Measurements from ENCODE around the gene NOP16. TPM values are rescaled to one million over a fixed set of nuclear protein-coding genes. Genes with fewer than 3 reads are reported as not detected.

The NOP16 gene
- total RNA-seq, 1 experiment from 2014 or later: 56.2 TPM

DNA sequence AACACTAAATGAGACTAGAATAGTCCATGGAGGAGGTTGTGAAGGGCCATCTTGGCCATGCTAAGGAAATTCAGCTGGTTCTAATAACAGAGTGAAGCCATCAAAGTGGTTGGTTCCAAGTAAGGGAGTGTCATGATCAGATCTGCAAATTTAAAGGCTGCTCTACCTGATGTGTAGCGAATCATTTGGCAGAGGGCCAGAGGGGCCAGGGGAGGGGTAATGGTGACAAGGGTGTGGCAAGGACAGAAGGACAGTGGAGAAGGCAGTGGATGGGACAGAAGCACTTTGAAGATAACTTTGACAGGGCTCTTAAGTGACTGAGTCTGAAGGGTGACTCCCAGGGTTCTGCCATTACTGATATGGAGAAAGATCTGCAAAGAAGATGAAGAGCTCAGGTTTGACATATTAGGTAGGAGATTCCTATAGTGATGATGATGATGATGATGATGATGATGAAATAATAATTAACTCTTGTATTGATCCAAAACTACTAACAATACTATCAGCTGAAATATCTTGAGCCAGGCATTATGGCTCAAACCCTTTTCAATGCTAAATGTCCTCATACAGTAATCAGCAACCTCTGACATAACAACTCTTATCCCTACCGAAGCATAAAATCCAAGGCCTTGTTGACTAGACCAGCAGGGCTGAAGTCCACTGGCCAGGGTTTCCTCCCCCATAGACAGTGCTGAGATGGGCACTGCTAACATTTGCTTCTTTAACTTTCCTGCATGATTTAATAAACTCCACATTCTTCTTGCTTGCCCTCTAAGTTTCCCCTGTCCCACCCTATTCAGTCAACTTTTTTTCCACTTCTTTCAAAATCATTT is 46.9 kb downstream of the NOP16 start:
- H3K27me3 ChIP-seq (ENCODE audit: control insufficient read depth, insufficient read depth, low read length): no peaks in the 10 kb centered on the region
- no peak for DNase-seq
- peaks cover 5% of the 10 kb centered on the region for H3K36me3 ChIP-seq (replicated peaks; ENCODE audit: control insufficient read depth, insufficient read depth, low read length)
- H3K4me3 ChIP-seq (ENCODE audit: insufficient read depth, low read depth, low read length): no peak overlapping the region

DNA sequence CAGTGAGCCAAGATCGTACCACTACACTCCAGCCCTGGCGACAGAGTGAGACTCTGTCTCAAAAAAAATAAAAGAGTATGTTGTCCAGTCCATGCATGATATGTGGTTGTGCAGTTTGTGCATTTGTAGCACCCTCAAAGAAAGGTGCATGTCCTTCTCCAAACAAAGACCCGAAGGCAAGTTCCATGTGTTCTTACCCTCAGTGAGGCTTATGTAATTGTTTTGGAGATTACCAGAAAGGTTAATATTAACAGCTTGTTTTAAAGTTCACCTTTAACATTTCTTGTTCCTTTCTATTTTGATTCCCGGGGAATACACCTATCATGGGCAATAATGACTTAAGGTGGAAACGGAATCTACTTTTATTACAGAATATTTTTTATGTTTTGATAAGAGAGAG is 49.1 kb downstream of the NOP16 start:
- Histone ChIP-seq H3K27me3 (ENCODE audit: control insufficient read depth, insufficient read depth, low read length) (no peaks in the 10 kb centered on the region), H3K36me3 (replicated peaks; ENCODE audit: control insufficient read depth, insufficient read depth, low read length) (no peaks in the 10 kb centered on the region; the same call in 1 of the 2 replicates), H3K4me3 (ENCODE audit: insufficient read depth, low read depth, low read length) (no peak overlapping the region)
- DNase-seq: no peak

DNA sequence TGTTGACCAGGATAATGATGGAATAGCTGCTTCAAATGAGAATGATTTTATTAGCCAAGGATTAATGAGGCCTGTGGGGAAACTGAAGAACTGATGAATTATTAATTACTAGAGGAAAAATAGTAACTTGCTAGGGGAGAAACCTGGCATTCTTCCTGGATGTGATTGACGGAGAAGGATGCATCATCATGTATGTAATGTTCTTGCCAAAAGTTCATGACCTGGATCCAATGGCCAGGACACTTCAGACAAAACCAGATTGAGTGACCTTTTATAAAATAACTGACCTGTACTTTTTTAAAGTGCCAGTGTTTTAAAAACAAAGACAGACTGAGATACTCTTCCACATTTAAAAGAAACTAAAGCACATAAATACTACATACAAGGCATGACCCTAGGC is 50.5 kb downstream of the NOP16 start:
- Histone ChIP-seq H3K4me3 (ENCODE audit: insufficient read depth, low read depth, low read length) (no peak overlapping the region), H3K36me3 (replicated peaks; ENCODE audit: control insufficient read depth, insufficient read depth, low read length) (no peaks in the 10 kb centered on the region; the same call in 1 of the 2 replicates), H3K27me3 (ENCODE audit: control insufficient read depth, insufficient read depth, low read length) (no peaks in the 10 kb centered on the region)
- DNase-seq: no peak

DNA sequence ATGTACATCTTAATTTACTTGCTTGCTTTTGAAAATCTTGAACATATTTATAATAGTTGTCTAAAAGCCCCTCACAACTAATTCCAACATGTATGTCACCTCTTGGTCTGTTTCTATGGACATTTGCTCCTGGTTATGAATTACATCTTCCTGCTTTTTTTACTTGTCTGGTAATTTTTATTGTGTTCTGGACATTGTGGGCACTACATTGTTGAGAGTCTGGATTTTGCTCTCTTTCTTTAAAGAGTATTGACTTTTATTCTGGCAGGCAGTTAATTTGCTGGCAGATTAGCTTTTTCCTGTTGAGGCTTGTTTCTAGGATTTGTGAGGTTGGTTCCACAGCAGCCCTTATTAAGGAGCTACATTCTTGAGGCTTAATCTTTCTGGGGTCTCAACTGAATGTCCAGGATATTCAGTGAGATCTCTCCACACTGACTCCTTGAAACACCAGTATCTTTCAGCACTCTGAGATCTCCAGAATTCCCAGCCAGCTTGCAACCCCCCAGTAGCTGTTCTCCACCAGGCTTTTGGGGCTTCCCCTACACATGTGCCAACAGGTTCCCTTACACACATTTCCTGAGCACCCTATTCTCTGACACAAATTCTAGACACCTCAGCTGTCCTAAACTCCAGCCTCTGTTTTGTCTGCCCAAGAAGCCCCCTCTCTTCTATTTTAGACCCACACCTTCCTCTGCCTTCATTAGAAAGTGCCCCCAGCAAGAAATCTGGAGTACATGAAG is 54.2 kb downstream of the NOP16 start:
- no peaks in the 10 kb centered on the region for H3K36me3 ChIP-seq (replicated peaks; ENCODE audit: control insufficient read depth, insufficient read depth, low read length)
- no peak overlapping the region for H3K4me3 ChIP-seq (ENCODE audit: insufficient read depth, low read depth, low read length)
- no peak for DNase-seq
- no peaks in the 10 kb centered on the region for H3K27me3 ChIP-seq (ENCODE audit: control insufficient read depth, insufficient read depth, low read length)

Other genes with a start within 250 kb of the NOP16 start
- gene SIMC1, start 150.2 kb downstream of the NOP16 start, total RNA-seq (2014; rRNA removed; shearing (Covaris generic)): 13.0 and 15.0 TPM in 2 replicates
- gene KIAA1191, start 26.8 kb downstream of the NOP16 start, total RNA-seq (2014; rRNA removed; shearing (Covaris generic)): 77.3 and 78.2 TPM in 2 replicates
- 3.3 and 6.7 TPM in 2 replicates for gene ARL10, start 23.1 kb downstream of the NOP16 start, total RNA-seq (2014; rRNA removed; shearing (Covaris generic))
- 232 and 237 TPM in 2 replicates for gene HIGD2A, start 153 bp upstream of the NOP16 start, total RNA-seq (2014; rRNA removed; shearing (Covaris generic))
- 50.5 and 67.2 TPM in 2 replicates for gene CLTB, start 27.9 kb upstream of the NOP16 start, total RNA-seq (2014; rRNA removed; shearing (Covaris generic))
- 36.2 and 37.6 TPM in 2 replicates for gene FAF2, start 59.8 kb upstream of the NOP16 start, total RNA-seq (2014; rRNA removed; shearing (Covaris generic))
- gene RNF44, start 148.8 kb upstream of the NOP16 start, total RNA-seq (2014; rRNA removed; shearing (Covaris generic)): 67.4 and 75.6 TPM in 2 replicates
- gene CDHR2, start 160.7 kb upstream of the NOP16 start, total RNA-seq (2014; rRNA removed; shearing (Covaris generic)): 0.04 and 0.21 TPM in 2 replicates
- gene GPRIN1, start 221.6 kb upstream of the NOP16 start, total RNA-seq (2014; rRNA removed; shearing (Covaris generic)): 6.6 and 14.2 TPM in 2 replicates
- 4.7 and 7.2 TPM in 2 replicates for gene SNCB, start 241.9 kb upstream of the NOP16 start, total RNA-seq (2014; rRNA removed; shearing (Covaris generic))
- 0.33 and 0.97 TPM in 2 replicates for gene EIF4E1B, start 242.1 kb upstream of the NOP16 start, total RNA-seq (2014; rRNA removed; shearing (Covaris generic))

All from H7 (cell line).